HepG2 (cell line): Measurements from ENCODE around the gene IARS2. TPM values are rescaled to one million over a fixed set of nuclear protein-coding genes. Genes with fewer than 3 reads are reported as not detected.

Experiments
- ARNT2 ChIP-seq: sonication (generic); formaldehyde crosslinking; IDR thresholded peaks from 2 replicates; pipeline ENCODE4 v1.8.0; 2022; ENCODE audit warnings: mild to moderate bottlenecking, low read depth, missing genetic modification reagents, moderate library complexity
- KDM5B ChIP-seq: sonication (generic); formaldehyde crosslinking; IDR thresholded peaks from 2 replicates; pipeline ENCODE4 v1.4.0; 2020; ENCODE audit warnings: missing genetic modification reagents, mild to moderate bottlenecking, borderline replicate concordance
- KLF6 ChIP-seq: IDR thresholded peaks from 2 replicates; pipeline ENCODE4 v1.8.0; 2016; ENCODE audit warnings: missing biosample characterization, missing genetic modification reagents
- NCOA2 ChIP-seq: sonication (generic); formaldehyde crosslinking; IDR thresholded peaks from 2 replicates; pipeline ENCODE4 v1.8.0; 2022; ENCODE audit warnings: inconsistent platforms
- STAG1 ChIP-seq: sonication (generic); formaldehyde crosslinking; IDR thresholded peaks from 2 replicates; pipeline ENCODE4 v1.4.0; 2020; ENCODE audit warnings: missing genetic modification reagents
- ZC3H4 ChIP-seq: sonication (generic); formaldehyde crosslinking; IDR thresholded peaks from 2 replicates; pipeline ENCODE4 v1.4.0; 2020; ENCODE audit warnings: missing genetic modification reagents, borderline replicate concordance
- ZNF160 ChIP-seq: sonication (generic); formaldehyde crosslinking; IDR thresholded peaks from 2 replicates; pipeline ENCODE4 v1.8.0; 2022; ENCODE audit warnings: mild to moderate bottlenecking, inconsistent platforms, missing genetic modification reagents
- ZNF354B ChIP-seq: sonication (generic); formaldehyde crosslinking; IDR thresholded peaks from 2 replicates; pipeline ENCODE4 v1.8.0; 2022; ENCODE audit warnings: mild to moderate bottlenecking, missing genetic modification reagents
- polyA plus RNA-seq, 8 experiments: library from polyadenylated mRNA; depleted of rRNA in 3 of 8; stranded (reverse) in 7 of 8; unstranded in 1 of 8; fragments of >200 nt; fragmentation: Illumina TruSeq in 4 of 8; extraction: Trizol in 4 of 8; gene quantifications; 2 replicates each; pipeline versions ENCODE4 v1.2.1 to v1.2.3, GENCODE V29; 2011 to 2016; ENCODE audit warnings: low read depth in 4 of 8, missing spikeins in 1 of 8, mixed read lengths in 1 of 8; ENCODE audit not compliant: insufficient read depth in 1 of 8
- total RNA-seq, 5 experiments: library from RNA; depleted of rRNA; stranded (reverse); fragments of >200 nt; fragmentation: Illumina TruSeq; extraction: Trizol; gene quantifications; 2 replicates each; pipeline ENCODE4 v1.2.3, GENCODE V29; 2016; ENCODE audit warnings: low read depth in 1 of 5
- TF ChIP-seq, protein P1 (sequence below): sonication (generic); formaldehyde crosslinking; IDR thresholded peaks from 2 replicates; pipeline ENCODE4 v1.5.1; 2020; ENCODE audit warnings: mild to moderate bottlenecking, missing genetic modification reagents, moderate library complexity
- TF ChIP-seq, protein P2 (sequence below): IDR thresholded peaks from 2 replicates; pipeline ENCODE4 v1.6.1; 2018; ENCODE audit warnings: missing genetic modification reagents, mild to moderate bottlenecking, missing compliant biosample characterization
- TF ChIP-seq, protein P3 (sequence below): sonication (generic); formaldehyde crosslinking; IDR thresholded peaks from 2 replicates; pipeline ENCODE4 v1.4.0; 2020; ENCODE audit warnings: mild to moderate bottlenecking, missing genetic modification reagents

The IARS2 gene
- total and polyA plus RNA-seq, 2 of the 13 experiments (the other 11 are each of a cell fraction or from before 2014, with no cell fraction given), result 28.6 to 122 TPM

DNA sequence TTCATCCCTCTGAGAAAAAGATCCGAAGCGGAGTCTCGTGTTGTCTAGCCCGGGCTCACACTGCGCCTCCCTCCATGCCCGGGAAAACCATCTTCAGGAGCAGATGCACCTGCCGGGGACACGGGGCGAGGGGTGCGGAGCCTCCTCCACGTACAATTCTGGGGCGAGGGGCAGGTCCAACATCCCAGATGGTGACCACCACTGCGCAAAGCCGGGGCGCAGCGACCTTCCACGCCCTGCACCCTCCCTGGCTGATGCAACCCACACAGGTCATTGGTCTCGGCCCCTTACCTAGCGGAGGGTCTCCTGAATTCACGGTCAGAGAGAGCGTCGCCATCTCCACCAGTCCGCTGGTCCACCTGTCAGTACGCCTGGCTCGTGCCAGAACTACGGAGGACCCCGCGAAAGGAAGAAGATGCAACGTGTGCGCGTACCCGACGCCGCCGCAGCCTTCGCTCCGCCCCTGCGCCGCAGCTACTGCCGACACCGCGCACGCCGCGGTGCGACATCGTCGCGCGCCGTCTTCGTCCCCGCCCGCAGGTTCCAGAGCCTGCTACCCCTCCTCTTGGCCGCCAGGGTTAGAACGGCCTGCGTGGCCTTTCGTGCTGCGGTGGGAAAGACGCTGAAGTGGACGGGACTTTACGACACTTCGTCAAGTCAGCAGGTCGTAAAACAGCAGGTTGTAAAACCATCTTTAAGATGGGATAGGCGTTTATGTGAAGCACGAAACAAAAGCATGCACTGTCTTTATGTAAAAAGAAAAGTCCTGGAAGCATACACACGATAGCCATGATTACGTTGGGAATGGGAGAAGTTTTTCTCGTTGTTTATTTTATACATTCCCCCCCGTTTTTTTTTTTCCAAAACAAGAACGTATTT is 47.6 kb upstream of the IARS2 start, which contains the start of gene EPRS1 (continued):
- TF ChIP-seq, protein P1, sequence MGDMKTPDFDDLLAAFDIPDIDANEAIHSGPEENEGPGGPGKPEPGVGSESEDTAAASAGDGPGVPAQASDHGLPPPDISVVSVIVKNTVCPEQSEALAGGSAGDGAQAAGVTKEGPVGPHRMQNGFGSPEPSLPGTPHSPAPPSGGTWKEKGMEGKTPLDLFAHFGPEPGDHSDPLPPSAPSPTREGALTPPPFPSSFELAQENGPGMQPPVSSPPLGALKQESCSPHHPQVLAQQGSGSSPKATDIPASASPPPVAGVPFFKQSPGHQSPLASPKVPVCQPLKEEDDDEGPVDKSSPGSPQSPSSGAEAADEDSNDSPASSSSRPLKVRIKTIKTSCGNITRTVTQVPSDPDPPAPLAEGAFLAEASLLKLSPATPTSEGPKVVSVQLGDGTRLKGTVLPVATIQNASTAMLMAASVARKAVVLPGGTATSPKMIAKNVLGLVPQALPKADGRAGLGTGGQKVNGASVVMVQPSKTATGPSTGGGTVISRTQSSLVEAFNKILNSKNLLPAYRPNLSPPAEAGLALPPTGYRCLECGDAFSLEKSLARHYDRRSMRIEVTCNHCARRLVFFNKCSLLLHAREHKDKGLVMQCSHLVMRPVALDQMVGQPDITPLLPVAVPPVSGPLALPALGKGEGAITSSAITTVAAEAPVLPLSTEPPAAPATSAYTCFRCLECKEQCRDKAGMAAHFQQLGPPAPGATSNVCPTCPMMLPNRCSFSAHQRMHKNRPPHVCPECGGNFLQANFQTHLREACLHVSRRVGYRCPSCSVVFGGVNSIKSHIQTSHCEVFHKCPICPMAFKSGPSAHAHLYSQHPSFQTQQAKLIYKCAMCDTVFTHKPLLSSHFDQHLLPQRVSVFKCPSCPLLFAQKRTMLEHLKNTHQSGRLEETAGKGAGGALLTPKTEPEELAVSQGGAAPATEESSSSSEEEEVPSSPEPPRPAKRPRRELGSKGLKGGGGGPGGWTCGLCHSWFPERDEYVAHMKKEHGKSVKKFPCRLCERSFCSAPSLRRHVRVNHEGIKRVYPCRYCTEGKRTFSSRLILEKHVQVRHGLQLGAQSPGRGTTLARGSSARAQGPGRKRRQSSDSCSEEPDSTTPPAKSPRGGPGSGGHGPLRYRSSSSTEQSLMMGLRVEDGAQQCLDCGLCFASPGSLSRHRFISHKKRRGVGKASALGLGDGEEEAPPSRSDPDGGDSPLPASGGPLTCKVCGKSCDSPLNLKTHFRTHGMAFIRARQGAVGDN (CRISPR knock-in tag), result peak; percentile 98
- TF ChIP-seq ARNT2 (CRISPR knock-in tag) (peak; percentile 82), KDM5B (CRISPR knock-in tag) (peak; percentile 84; the same call in 1 of the 2 replicates), STAG1 (CRISPR knock-in tag) (peak; percentile 44), ZC3H4 (no peak), ZNF354B (no peak), NCOA2 (CRISPR knock-in tag) (0 out of 2 replicates have a peak, but pooled peaks have one; percentile 5), ZNF160 (0 out of 2 replicates have a peak, but pooled peaks have one; percentile 80), KLF6 (peak; percentile 76)
- TF ChIP-seq, protein P2, sequence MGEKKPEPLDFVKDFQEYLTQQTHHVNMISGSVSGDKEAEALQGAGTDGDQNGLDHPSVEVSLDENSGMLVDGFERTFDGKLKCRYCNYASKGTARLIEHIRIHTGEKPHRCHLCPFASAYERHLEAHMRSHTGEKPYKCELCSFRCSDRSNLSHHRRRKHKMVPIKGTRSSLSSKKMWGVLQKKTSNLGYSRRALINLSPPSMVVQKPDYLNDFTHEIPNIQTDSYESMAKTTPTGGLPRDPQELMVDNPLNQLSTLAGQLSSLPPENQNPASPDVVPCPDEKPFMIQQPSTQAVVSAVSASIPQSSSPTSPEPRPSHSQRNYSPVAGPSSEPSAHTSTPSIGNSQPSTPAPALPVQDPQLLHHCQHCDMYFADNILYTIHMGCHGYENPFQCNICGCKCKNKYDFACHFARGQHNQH (CRISPR knock-in tag), result peak; percentile 90
- TF ChIP-seq, protein P3, sequence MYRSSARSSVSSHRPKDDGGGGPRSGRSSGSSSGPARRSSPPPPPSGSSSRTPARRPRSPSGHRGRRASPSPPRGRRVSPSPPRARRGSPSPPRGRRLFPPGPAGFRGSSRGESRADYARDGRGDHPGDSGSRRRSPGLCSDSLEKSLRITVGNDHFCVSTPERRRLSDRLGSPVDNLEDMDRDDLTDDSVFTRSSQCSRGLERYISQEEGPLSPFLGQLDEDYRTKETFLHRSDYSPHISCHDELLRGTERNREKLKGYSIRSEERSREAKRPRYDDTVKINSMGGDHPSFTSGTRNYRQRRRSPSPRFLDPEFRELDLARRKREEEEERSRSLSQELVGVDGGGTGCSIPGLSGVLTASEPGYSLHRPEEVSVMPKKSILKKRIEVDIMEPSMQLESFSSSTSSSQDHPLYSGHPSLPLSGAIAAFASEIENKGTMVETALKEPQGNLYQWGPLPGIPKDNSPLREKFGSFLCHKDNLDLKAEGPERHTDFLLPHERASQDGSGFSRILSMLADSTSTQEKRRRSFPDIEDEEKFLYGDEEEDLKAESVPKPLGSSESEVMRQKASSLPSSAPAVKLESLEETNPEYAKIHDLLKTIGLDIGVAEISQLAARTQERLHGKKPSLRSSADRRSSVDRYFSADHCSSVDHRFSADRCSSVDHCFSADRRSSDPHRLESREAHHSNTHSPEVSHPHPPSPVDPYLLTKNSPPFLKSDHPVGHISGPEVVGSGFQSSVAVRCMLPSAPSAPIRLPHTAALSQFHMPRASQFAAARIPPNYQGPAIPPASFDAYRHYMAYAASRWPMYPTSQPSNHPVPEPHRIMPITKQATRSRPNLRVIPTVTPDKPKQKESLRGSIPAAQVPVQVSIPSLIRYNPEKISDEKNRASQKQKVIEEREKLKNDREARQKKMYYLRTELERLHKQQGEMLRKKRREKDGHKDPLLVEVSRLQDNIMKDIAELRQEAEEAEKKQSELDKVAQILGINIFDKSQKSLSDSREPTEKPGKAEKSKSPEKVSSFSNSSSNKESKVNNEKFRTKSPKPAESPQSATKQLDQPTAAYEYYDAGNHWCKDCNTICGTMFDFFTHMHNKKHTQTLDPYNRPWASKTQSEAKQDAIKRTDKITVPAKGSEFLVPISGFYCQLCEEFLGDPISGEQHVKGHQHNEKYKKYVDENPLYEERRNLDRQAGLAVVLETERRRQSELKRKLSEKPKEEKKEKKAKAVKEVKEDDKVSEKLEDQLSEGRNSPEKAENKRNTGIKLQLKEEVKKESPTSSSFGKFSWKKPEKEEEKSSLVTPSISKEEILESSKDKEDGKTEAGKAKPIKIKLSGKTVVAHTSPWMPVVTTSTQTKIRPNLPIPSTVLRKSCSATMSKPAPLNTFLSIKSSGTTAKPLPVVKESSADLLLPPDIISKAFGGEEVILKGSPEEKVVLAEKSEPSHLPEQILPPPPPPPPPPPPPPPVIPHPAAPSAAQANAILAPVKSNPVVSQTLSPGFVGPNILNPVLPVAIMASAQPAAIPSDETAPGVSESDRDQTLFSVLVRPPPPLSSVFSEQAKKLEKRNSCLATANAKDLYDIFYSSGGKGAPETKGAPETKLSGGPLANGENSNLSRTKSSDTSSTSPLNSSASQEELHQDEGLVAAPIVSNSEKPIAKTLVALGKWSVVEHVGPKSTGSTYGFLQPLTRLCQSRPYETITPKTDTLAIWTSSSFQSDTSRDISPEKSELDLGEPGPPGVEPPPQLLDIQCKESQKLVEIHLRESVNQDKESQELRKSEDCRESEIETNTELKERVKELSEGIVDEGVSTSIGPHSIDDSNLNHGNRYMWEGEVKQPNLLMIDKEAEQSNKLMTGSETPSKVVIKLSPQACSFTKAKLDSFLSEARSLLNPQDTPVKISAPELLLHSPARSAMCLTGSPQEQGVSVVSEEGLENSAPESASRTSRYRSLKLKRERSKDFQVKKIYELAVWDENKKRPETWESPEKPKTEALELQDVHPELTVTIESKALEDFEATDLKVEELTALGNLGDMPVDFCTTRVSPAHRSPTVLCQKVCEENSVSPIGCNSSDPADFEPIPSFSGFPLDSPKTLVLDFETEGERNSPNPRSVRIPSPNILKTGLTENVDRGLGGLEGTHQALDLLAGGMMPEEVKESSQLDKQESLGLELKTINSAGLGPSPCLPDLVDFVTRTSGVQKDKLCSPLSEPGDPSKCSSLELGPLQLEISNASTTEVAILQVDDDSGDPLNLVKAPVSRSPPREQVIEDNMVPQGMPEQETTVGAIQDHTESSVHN (CRISPR knock-in tag), result no peak
